HG02759 (cell line): Measurements from ENCODE around the gene POU1F1.
"Not testable (repeated sequence)": the region's sequence is repeated elsewhere in the genome, so short reads cannot be mapped to it uniquely, and the experiment has no call there.

ENCODE experiments used
- ATAC-seq: cut with Tn5 transposase; IDR thresholded peaks from one replicate; pipeline ENCODE4 v1.9.1; 2021; ENCODE audit warnings: mild to moderate bottlenecking, moderate library complexity; ENCODE audit not compliant: unreplicated experiment

Gene POU1F1

DNA sequence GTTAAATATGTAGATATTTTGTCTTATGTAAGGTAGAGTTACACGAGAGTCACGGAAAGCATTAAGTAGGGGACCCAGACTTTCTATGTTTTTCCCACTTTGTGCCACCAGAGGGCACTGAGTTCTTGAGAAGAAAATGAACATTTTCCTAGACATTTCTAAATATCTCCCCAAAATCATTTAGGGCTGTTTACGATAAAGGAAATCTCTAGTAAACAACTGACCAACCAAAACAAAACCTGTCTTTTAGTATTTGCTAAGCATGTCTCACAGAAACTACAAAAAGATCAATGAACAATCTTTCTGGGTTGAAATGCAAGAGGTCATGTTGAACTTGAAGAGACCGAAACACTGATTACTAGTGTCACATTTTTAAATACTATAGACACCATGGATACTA is 16.1 kb downstream of the POU1F1 start:
- peak; percentile 75 for ATAC-seq

DNA sequence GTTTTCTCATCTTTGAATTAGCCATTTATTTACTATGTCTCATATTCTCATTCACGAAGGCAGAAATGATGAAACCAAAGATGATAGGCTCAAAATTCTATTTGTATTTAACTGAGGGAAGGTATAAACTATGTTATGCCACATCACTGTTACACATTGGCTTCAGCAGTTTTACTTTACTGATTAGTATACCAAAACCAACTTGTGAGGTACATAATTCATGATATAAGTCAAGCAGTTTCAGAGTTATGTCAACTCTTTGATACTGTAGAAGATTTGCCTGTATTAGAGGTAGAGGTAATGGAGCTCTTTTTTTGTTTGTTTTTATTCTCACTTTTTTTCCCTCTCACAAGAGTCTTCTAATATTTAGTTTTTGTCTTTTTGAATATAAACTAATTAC is 26.4 kb downstream of the POU1F1 start:
- ATAC-seq = no peak

DNA sequence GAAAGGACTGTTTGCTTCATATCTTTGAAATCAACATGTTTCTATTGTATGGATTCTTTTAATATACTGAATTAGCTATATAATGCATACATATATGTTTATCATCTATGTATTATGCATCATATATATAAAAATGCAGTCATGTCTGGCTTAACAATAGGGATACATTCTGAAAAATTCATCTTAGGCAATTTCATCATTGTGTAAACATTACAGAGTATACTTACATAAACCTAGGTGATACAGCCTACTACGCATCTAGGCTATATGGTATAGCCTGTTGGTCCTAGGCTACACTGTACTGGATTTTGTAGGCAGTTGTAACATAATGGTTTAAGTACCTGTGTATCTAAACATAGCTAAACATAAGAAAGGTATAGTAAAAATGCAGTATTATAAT is 27.6 kb downstream of the POU1F1 start:
- ATAC-seq = no peak

DNA sequence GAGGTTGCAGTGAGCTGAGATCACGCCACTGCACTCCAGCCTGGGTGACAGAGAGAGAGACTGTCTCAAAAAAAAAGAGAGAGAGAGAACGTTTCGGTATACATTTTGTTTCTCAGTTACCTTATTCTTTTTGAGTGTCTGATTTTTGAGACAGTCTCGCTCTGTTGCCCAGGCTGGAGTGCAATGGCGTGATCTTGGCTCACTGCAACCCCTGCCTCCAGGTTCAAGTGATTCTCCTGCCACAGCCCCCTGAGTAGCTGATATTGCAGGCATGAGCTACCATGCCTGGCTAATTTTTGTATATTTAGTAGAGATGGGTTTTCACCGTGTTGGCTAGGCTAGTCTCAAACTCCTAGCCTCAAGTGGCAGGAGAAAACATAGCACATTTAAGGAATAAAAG is 28.2 kb downstream of the POU1F1 start:
- ATAC-seq = not testable (repeated sequence)

DNA sequence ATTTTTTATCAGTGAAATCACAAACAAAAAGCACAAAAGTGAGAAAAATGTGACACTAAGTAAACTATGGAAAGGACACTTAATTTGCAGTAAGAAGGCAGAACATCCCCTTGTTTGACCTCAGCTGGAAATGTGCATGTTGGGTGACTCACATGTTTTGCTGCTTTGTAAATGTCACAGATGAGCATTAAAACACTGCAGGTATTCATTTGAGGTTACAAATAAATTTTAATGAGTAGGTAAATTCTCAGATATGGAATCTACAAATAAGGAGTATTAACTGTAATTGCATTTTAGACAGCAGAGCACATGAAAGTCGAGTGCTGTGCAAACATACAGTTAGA is 29.0 kb downstream of the POU1F1 start:
- no peak for ATAC-seq

DNA sequence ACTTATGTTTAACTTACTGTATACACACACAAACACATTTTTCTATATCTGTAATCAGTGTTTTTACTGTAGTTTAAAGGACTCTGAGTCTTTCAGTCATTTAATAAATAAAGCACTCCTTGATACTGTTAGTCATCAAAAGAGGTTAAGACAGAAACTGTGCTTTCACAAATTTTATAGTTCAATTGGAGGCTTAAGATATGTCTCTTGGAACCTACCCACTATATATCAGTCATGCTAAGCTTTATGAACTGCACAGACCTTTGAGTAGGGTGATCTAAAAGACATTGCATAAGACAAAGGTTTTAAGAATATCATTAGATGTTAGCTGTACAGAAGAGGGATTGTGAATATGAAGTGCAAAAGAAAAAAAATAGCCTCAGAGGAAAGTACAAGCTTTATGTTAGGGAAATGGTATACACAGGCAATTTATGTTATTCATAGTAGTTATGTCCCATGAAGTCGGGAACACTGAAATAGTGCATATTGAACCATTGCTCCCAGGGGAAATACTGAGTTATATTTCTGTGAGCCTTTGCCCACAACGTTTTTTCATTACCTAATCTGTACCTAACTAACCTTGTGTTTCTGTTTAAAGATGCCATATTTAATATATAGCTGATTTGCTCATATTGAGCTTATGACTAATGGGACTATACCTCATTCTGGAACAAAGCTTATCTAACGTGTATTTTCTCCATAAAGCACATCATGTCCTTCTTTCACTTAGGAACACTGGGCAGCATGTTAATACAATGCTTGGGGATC is 29.5 kb downstream of the POU1F1 start:
- ATAC-seq = no peak

DNA sequence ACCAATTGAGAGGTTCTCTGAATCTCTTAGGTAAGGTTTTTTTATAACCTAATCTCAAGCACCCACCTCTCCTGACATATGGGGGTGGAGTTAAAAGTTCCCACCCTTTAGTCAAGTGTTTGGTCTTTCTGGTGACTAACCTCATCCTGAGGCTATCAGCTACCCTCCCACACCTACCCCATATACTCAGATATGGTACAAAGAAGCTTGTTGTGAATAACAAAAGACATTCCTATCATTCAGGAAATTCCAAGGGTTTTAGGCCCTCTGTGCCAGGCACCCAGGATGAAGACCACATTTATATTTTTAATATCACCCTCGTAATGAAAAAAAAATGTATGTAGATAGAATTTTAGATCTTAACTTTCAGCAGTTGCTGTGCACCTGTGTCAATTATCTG is 40.3 kb downstream of the POU1F1 start:
- no peak for ATAC-seq

DNA sequence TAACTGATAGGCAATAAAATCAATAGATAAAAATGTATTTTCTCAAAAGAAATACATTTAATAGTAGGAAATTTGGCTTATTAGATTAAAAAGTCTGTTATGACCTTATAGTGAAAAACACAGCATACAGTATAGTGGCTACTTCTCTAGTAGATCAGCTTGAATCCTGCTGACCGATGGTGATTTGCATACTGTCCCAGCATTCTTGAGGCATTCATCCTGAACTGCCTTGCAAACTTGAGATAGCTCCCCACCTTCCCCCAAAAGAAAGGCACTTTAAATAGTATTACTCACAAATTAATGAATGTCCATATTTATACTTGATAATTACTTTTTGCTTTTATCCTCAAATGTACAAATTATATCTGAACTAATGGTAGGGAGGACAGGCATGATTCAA is 42.6 kb downstream of the POU1F1 start:
- no peak for ATAC-seq

DNA sequence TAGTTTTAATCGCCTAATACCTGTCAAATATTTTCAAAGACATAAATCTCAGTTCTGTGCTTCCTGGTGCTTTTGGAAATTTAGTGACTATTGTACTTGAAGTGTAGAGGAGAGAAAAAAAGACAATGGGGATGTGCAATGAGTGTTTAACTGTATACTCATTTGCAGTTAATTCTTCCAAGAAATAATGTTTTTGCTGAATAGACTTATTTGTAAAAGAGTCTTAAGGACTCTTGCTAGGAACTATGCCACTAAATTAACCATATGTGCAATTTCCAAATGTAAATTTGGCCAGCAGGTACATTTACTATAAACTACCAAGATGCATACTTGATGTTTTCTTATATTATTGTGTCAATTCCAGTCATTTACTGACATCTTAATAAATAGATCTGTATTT is 47.3 kb downstream of the POU1F1 start:
- ATAC-seq = no peak

DNA sequence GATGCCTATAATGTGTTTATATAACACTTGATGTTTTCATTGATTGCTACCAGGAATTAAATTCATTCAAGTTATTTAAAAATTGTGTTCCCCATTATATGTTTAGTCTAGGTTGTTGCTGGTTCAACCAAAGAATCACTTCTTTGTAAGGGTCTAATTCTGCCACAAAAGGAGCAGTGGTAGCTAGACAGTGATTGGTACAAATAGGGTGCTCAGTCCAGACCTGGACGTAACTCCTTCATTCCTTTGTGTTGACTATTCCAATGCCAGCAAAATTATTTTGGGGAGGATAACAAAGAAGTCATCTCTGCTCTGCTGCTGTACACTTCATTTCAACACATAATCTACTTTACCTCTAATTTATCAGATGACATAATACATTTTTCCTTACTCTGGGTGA is 48.1 kb downstream of the POU1F1 start:
- no peak for ATAC-seq

DNA sequence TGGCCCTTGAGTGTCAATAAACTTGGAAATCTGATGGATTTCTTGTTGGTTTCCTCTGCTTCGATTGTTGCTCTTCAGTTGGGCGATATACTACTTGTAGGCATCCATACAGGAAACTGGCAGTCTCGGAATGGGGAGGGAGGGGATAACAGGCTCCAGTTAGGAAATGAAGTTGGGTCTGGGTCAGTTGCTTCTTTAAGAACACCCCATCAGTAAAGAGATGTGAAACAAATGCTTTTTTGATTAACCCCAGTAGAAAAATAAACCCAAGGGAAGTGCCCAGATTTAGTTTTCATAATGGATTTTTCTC is 48.6 kb downstream of the POU1F1 start:
- peak; percentile 9 for ATAC-seq

DNA sequence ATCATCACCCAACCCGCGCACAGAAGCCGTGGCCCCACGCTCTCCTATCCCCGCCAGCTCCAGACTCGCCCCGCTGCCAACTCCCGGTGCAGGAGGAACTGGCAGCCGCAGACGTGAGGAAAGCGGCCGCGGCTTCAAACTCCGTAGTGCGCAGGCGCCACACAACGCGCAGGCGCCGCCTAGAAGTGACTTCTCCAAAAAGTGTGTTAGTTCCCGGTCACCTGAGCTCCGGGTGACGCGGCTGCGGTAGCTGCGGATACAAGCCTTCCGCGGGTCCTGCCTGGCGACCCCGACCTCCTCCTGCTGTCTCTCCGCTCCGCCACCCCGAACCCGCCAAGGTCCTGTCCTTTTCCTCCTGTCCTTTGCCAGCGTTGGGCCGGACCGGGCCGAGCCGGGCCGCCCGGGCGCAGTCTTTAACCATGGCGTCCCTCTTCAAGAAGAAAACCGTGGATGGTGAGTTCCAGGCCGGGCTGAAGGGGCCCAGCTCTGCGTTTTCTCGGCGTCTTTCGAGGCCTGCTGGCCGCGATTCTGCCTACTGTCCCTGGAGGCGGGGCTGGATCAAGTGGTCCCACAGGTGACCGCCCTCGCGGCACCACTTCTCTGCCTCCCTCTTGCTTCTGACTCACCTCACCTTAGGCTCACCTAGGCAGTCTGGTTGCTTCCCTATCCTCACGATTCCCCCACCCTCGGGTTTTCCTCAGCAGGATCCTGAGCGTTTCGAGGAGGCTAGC is 49.1 kb downstream of the POU1F1 start, which contains the start of gene CHMP2B:
TSS of gene CHMP2B (plus strand) at position 206 of the 731 bp plus-strand sequence. CDS start at position 420, 214 bp downstream.
- peak; percentile 97 for ATAC-seq

DNA sequence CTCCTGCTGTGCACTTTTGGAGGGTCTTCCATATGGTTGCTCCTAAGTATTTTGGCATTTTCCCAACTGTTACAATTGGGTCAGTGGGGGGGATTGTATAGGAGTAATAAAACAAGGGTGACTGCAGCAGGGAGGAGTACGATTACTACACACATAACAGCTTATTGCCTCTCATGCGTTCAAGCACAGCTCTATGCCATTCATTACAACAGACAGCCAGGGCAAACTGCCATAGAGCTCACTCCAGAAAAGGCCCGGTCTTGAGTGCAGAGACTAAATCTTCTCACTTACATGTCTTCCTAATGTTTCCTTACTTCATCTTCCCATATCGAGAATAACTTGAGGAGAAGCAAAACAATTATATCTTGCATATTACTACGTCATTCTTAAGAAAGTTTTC is 50.7 kb downstream of the POU1F1 start:
- no peak for ATAC-seq

DNA sequence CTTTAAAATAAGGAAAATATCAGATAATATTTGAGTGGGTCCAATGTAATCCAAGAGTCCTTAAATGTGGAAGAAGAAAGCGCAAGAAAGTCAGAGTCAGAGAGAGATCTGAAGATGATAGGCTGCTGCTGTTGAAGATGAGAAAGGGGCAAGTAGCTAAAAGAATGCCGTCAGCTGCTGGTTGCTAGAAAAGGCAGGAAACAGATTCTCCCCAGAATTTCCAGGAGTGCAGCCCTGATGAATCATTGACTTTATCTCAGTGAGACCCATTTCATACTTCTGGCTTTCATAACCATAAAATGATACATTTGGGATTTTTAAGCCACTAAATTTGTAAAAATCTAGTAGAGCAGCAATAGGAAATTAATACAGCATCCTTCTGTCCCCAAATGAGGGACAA is 56.8 kb downstream of the POU1F1 start:
- ATAC-seq = no peak

DNA sequence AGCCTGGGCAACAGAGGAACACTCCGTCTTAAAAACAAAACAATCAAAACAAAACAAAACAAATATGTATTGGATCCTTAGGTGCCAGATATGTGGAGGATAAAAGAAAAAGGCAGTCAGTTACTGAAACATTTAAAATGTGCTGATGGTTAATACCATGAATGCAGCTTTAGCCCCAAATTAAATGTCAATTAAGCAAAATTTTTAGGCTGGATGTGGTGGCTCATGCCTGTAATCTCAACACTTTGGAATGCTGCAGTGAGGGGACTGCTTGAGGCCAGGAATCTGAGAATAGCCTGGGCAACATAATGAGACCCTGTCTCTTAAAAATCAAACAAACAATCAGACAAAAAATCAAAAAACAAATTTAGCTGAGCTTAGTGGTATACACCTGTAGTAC is 57.8 kb downstream of the POU1F1 start:
- no peak for ATAC-seq
